ENCODE data around the gene SIRPB2. TPM values are rescaled to one million over a fixed set of nuclear protein-coding genes. Genes with fewer than 3 reads are reported as not detected.

SIRPB2 gene
- total and polyA plus RNA-seq, 2 of the 8 experiments (the other 6 are each of a cell fraction or from before 2014, with no cell fraction given) = 0.28 TPM; not detected in 1

GRCh38 chr20:1539816-1540419 lies 48.7 kb upstream of the SIRPB2 start (continued):
- TF ChIP-seq CHD7 (IDR thresholded peaks at IDR 0.05; ENCODE audit: insufficient replicate concordance, low read length) = no peak
- TF ChIP-seq RNF2 (IDR thresholded peaks at IDR 0.05; ENCODE audit: borderline replicate concordance, low read depth, low read length, missing control alignments, poor library complexity, severe bottlenecking) = no peak
- TF ChIP-seq CBX5 (IDR thresholded peaks at IDR 0.05; ENCODE audit: low read depth, low read length) = no peak
- TF ChIP-seq TBP (IDR thresholded peaks at IDR 0.05; ENCODE audit: low read depth, low read length) = no peak
- no peak for TF ChIP-seq USF2 (IDR thresholded peaks at IDR 0.05; ENCODE audit: low read length)
- TF ChIP-seq CBX8 (IDR thresholded peaks at IDR 0.05; ENCODE audit: borderline replicate concordance, low read depth, low read length) = no peak
- no peak for TF ChIP-seq BACH1 (IDR thresholded peaks at IDR 0.05; ENCODE audit: low read length)
- no peak for TF ChIP-seq JUN (IDR thresholded peaks at IDR 0.05; ENCODE audit: low read depth, low read length)
- TF ChIP-seq MAX (IDR thresholded peaks at IDR 0.05) = no peak

Data from H1 (cell line).